GM20000 (cell line): ENCODE results near the gene ADD2.

Experiments used
- DNase-seq: peaks from one replicate; pipeline ENCODE4 v3.0.0; 2012; ENCODE audit warnings: low spot score
- CTCF ChIP-seq: IDR thresholded peaks from 2 replicates; pipeline ENCODE4 v1.5.1; 2012; ENCODE audit warnings: mild to moderate bottlenecking, control low read depth; ENCODE audit errors: extremely low read depth, missing control alignments

The ADD2 gene

GRCh38 chr2:70779911-70780545, 12.0 kb upstream of the ADD2 start:
- no peak for TF ChIP-seq CTCF

DNA sequence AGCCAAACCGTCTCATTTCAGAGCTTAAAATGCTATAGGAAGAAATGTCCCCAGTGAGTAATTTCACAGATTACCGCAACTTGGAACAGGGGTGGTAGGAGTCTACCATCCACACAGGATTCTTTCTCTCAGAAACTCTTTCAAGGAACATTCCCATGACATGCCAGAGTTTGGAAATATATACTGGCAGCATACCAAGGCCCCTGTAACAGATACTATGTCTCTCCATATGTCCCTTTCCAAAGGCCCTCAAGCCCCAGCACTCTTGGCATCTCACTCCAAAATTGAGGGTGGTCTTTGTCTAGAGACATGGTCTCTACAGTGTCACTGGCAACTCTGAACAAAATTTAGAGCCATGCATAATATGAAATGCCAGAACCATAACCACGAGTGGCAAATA, 11.5 kb upstream of the ADD2 start:
- no peak for DNase-seq
- no peak for TF ChIP-seq CTCF

More at GRCh38 chr2:70779911-70780545, 12.0 kb upstream of the ADD2 start:
- no peak for DNase-seq

GRCh38 chr2:70778676-70779075, 10.7 kb upstream of the ADD2 start:
- no peak for TF ChIP-seq CTCF
- no peak for DNase-seq

GRCh38 chr2:70777450-70777849, 9.4 kb upstream of the ADD2 start:
- TF ChIP-seq CTCF = no peak
- no peak for DNase-seq

DNA sequence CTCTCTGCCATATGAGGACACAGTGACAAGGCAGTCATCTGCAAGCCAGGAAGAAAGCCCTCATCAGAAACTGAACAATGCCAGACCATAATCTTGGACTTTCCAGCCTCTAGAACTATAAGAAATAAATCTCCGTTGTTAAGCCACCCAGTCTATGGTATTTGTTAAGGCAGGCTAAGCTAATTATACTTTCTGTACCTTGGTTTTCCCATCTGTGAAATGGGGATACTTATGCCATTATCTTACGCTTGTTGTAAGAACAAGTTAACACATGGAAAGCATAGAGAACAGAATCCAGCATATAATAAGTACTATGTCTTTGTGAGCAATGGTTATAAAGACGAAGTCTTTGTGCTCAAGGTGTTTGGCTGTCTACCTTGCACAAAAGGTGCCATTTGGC, 8.3 kb upstream of the ADD2 start:
- DNase-seq = no peak
- TF ChIP-seq CTCF = no peak

DNA sequence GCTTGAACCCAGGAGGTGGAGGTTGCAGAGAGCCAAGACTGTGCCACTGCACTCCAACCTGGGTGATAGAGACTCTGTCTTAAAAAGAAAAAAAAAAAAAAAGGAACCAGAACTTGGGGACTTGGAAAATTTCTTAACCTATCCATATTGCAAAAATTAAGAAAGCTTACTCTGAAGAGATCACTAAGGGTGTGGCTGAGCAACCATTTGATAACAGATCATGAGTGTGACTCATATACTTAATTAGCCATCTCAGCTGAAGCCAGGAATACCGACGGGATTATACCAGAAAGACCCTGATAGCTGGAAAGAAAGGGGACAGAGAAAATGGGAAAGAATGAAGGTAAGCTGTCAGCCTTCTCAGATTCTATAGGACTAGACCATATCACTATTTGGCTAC, 7.1 kb upstream of the ADD2 start:
- no peak for DNase-seq
- no peak for TF ChIP-seq CTCF

DNA sequence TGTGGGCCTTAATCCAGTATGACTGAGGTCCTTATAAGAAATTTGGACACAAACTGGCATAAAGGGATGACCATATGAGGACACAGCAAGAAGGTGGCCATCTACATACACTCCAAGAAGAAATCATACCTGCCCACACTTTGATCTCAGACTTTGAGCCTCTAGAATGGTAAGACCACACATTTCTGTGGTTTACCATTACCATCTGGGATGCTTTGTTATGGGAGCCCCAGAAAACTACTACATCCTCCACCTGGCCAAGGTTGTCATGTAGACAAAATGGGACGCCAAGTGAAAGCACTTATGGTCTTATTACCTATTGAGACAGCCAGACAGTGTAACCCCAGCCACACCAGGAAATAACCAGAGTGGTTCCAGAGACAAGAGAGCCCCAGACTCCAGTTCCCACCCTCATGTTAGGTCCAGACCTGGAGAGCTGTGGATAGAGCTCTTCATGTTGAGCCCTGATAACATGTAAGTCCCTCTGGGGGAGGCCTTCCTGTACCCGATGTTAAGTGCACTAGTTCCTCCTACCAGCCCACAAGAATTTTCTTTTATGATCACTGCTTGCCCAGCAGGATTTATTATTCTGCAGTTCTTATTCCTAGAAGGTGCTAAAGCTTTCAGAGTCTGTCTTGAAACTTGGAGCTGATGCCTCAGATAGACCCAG, 4.6 kb upstream of the ADD2 start:
- TF ChIP-seq CTCF = no peak
- DNase-seq = no peak
